ENCODE data around the gene LIPM.
A peak's percentile ranks its signal among the peaks of the same experiment; 100 is the strongest.

The LIPM gene

GRCh38 chr10:88787463-88787862 lies 15.1 kb upstream of the LIPM start:
- Mint-ChIP-seq H3K4me1 (peaks cover 0 to under 1% of the 10 kb centered on the region in 2 donors), H3K27ac (no peak overlapping the region), H3K4me3 (no peak overlapping the region), H3K36me3 (no peaks in the 10 kb centered on the region), H3K9me3 (no peaks in the 10 kb centered on the region), H3K27me3 (no peaks in the 10 kb centered on the region)
- no peak for DNase-seq
- ATAC-seq (replicated peaks) = no peak

DNA sequence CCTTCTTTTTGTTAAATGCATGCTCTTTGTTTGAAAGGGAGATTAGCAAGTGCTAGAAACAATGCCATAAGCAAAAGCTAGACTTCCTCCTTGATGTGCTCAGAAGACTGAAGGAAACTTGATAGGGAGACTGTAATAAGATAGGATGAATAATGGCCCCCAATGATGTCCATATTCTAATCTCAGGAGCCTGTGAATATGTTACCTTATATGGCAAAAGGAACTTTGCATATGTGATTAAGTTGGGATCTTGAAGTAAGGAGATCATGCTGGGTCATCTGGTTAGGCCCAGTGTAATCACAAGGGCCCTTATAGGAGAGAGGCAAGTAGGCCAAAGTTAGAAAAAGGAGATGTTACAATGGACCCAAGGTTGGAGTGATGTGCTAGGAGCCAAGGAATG lies 13.6 kb upstream of the LIPM start:
- H3K4me3 Mint-ChIP-seq = no peak overlapping the region
- H3K9me3 Mint-ChIP-seq = no peaks in the 10 kb centered on the region
- H3K27ac Mint-ChIP-seq = no peak overlapping the region
- H3K36me3 Mint-ChIP-seq = no peaks in the 10 kb centered on the region
- peaks cover 4 to 7% of the 10 kb centered on the region in 2 donors for H3K4me1 Mint-ChIP-seq
- no peaks in the 10 kb centered on the region for H3K27me3 Mint-ChIP-seq
- ATAC-seq (replicated peaks) = no peak
- DNase-seq = no peak

DNA sequence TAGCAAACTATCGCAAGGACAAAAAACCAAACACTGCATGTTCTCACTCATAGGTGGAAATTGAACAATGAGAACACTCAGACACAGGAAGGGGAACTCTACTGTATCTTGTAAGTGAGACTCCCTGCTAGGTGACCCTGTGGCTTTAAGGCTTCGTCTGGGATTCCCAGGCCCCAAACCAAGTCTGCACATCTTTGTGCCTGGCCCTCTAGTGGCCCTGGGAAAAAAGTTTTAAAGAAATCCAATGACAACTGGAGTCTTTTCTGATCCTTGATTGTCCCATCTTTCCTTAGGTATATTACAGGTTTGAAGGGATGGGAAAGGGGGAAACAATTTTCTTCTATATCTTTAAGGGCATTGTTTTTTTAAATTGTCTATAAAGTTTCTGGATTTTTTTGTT lies 10.6 kb upstream of the LIPM start:
- H3K4me3 Mint-ChIP-seq = no peak overlapping the region
- DNase-seq = no peak
- H3K36me3 Mint-ChIP-seq = no peaks in the 10 kb centered on the region
- H3K27ac Mint-ChIP-seq = no peak overlapping the region
- H3K4me1 Mint-ChIP-seq = peaks cover 4 to 11% of the 10 kb centered on the region in 2 donors
- ATAC-seq (replicated peaks) = peak; percentile 69 to 74
- no peaks in the 10 kb centered on the region for H3K27me3 Mint-ChIP-seq
- no peaks in the 10 kb centered on the region for H3K9me3 Mint-ChIP-seq

- peaks cover 4 to 11% of the 10 kb centered on the region in 2 donors for H3K4me1 Mint-ChIP-seq
- ATAC-seq (replicated peaks) = peak; percentile 56 to 74
- DNase-seq = no peak
- H3K36me3 Mint-ChIP-seq = no peaks in the 10 kb centered on the region
- H3K4me3 Mint-ChIP-seq = no peak overlapping the region
- H3K9me3 Mint-ChIP-seq = no peaks in the 10 kb centered on the region
- no peaks in the 10 kb centered on the region for H3K27me3 Mint-ChIP-seq
- no peak overlapping the region for H3K27ac Mint-ChIP-seq
Observed at GRCh38 chr10:88792661-88793060, 9.9 kb upstream of the LIPM start.

DNA sequence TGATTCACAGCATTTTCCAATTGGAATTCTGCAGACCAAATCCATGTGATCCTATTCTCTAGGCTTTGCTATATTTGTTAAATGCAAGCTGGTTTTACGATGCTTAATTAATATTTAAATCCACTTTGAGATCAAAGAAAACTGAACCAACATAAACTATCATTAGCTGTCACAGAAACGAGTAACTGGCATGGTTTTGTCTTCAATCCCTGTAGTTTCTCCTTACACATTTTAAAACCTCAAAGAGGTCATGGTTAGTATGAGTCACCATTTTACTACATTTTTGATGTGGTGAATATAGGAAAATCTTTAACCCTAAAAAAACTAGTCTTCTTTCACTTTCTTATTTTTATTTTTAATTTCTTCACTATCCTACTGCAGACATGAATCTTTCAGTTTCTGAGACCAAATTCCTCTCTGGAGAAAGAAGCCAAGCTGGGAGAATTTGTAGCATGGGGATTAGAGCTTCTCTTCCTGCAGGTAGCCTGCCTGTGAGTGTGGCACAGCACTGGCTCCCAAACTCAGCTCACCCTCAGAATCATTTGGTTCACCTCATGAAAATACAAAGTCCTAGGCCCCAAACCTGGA lies 8.7 kb upstream of the LIPM start:
- Mint-ChIP-seq H3K4me1 (peaks cover 4 to 11% of the 10 kb centered on the region in 2 donors), H3K27ac (no peak overlapping the region), H3K36me3 (no peaks in the 10 kb centered on the region), H3K27me3 (peaks cover 0 to 6% of the 10 kb centered on the region in 2 donors), H3K4me3 (peak overlapping the region in 1 of 2 donors; percentile 43), H3K9me3 (no peaks in the 10 kb centered on the region)
- DNase-seq = no peak
- peak; percentile 76 to 82 for ATAC-seq (replicated peaks)

DNA sequence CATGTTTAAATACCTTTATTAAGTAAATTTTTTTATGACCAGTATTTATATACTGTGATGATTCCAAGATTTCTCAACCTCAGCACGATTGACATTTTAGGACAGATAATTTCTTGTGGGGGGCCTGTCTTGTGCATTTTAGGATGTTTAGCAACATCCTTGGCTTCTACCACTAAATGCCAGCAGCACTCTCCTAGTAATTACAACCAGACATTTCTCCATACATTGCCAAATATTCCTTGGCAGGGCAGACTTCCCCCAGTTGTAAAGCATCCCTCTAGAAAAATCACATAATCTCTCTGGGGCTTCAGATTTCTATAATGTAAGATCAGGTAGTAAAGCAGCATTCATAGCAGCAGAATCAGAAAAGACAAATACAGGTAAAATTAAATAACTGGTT lies 7.8 kb upstream of the LIPM start:
- ATAC-seq (replicated peaks) (no peak), DNase-seq (no peak)
- no peaks in the 10 kb centered on the region for H3K9me3 Mint-ChIP-seq
- no peaks in the 10 kb centered on the region for H3K36me3 Mint-ChIP-seq
- H3K4me1 Mint-ChIP-seq = peaks cover 4 to 11% of the 10 kb centered on the region in 2 donors
- H3K27ac Mint-ChIP-seq = no peak overlapping the region
- no peak overlapping the region for H3K4me3 Mint-ChIP-seq
- peaks cover 0 to 6% of the 10 kb centered on the region in 2 donors for H3K27me3 Mint-ChIP-seq

DNA sequence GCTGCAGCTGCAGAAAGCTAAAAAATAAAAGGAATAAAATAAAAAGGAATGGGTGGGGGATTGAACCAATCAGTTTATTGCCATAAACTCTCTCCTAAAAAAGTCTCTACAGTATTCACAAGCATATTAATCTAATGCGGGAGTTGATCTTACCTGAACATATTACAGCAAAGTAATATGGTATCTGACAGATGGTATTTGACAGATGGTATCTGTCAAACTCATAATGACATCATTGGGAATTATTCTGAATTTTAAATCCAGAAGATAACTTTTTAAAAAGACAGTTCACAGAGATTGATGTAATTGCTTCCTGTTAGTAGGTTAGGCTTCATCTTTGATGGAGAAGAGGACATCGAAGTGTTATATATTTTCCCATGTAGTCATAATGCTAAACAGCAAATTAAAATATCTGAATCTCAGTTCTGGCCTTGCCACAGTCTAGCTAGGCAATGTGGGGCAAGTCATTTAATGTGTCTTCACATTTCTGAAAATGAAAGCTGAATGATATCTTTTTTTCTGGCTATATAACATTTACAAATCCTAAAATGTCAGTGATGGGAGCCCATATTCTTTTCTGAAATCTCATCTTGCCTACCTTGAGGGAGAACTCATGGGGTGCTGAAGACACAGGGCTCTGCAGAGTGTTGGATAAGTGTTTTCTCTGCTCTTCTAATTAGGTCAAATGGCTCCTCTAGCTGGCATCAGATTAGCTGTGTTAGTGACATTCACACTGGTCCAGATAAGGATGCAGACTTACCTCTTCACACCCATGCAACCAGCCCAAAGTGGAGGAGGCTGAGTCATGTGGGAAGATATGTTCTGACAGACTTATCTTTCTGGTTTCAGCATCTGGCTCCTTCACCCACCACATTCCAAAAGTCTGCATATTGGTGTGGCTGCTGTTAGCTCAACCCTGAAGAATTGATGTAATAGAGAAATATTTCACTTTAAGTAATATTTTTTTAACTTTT lies 2.1 kb upstream of the LIPM start:
- Mint-ChIP-seq H3K36me3 (no peaks in the 10 kb centered on the region), H3K27ac (no peak overlapping the region), H3K9me3 (no peaks in the 10 kb centered on the region), H3K4me3 (no peak overlapping the region), H3K27me3 (peaks cover 0 to 6% of the 10 kb centered on the region in 2 donors), H3K4me1 (no peaks in the 10 kb centered on the region)
- DNase-seq (no peak), ATAC-seq (replicated peaks) (no peak)

DNA sequence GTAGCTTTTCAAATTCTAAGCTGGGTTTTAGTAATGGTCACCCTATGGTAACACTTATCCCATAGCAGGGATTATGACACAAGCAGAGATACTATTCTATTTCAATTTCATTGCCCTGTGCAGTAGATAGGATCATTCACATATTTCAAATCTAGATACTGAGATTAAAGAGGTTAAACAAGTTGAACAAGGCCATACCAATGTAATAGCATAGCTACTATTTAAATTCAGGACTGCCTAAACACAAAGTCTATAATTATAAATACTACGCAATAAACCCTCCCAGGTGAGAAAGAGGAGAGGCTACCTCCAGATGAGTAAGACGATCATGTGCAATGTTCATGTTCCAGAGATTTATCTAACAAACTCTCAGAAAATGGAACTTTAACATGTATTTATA lies 1.1 kb downstream of the LIPM start:
- DNase-seq (no peak), ATAC-seq (replicated peaks) (no peak)
- Mint-ChIP-seq H3K4me1 (no peaks in the 10 kb centered on the region), H3K4me3 (no peak overlapping the region), H3K36me3 (no peaks in the 10 kb centered on the region), H3K27me3 (peaks cover 0 to 4% of the 10 kb centered on the region in 2 donors), H3K9me3 (no peaks in the 10 kb centered on the region), H3K27ac (no peak overlapping the region)

GRCh38 chr10:88804083-88804812 lies 1.7 kb downstream of the LIPM start:
- no peaks in the 10 kb centered on the region for H3K36me3 Mint-ChIP-seq
- H3K9me3 Mint-ChIP-seq = no peaks in the 10 kb centered on the region
- H3K27ac Mint-ChIP-seq = no peak overlapping the region
- H3K4me3 Mint-ChIP-seq = no peak overlapping the region
- peaks cover 0 to 4% of the 10 kb centered on the region in 2 donors for H3K27me3 Mint-ChIP-seq
- no peaks in the 10 kb centered on the region for H3K4me1 Mint-ChIP-seq
- ATAC-seq (replicated peaks) (no peak), DNase-seq (no peak)

- peaks cover 0 to 4% of the 10 kb centered on the region in 2 donors for H3K27me3 Mint-ChIP-seq
- H3K27ac Mint-ChIP-seq = no peak overlapping the region
- H3K4me3 Mint-ChIP-seq = no peak overlapping the region
- no peaks in the 10 kb centered on the region for H3K36me3 Mint-ChIP-seq
- ATAC-seq (replicated peaks) (no peak), DNase-seq (no peak)
- no peaks in the 10 kb centered on the region for H3K9me3 Mint-ChIP-seq
- peaks cover 0 to 5% of the 10 kb centered on the region in 2 donors for H3K4me1 Mint-ChIP-seq
Observed at GRCh38 chr10:88805361-88805760, 2.8 kb downstream of the LIPM start.

GRCh38 chr10:88805924-88806323 lies 3.4 kb downstream of the LIPM start:
- no peak for ATAC-seq (replicated peaks)
- H3K27me3 Mint-ChIP-seq = peaks cover 0 to 4% of the 10 kb centered on the region in 2 donors
- H3K27ac Mint-ChIP-seq = no peak overlapping the region

DNA sequence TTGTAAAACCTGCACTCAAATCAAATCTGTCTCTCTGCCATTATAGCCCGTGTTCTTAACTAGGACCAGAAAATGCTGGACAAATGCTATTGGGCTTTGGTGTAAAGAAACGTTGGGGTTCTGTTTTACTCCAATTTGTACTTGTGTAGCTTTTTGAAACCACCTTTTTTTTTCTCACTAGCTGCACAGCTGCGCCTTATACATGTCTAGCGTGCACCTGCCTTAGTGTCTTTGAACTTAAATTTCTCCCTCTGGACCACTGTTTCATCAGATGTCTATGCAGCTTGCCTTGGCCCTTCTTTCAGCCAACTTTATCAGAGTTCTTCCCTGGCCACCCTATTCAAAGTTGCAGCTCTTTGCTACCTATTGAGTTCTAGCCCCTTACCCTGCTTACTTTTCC lies 7.1 kb downstream of the LIPM start:
- H3K4me3 Mint-ChIP-seq = no peak overlapping the region
- no peak for DNase-seq
- no peaks in the 10 kb centered on the region for H3K9me3 Mint-ChIP-seq
- H3K27me3 Mint-ChIP-seq = peaks cover 0 to 4% of the 10 kb centered on the region in 2 donors
- peaks cover 3 to 12% of the 10 kb centered on the region in 2 donors for H3K4me1 Mint-ChIP-seq
- no peak for ATAC-seq (replicated peaks)
- H3K36me3 Mint-ChIP-seq = no peaks in the 10 kb centered on the region
- no peak overlapping the region for H3K27ac Mint-ChIP-seq

More at GRCh38 chr10:88805924-88806323, 3.4 kb downstream of the LIPM start:
- peaks cover 3 to 11% of the 10 kb centered on the region in 2 donors for H3K4me1 Mint-ChIP-seq
- no peak overlapping the region for H3K4me3 Mint-ChIP-seq
- DNase-seq = no peak
- no peaks in the 10 kb centered on the region for H3K9me3 Mint-ChIP-seq
- no peaks in the 10 kb centered on the region for H3K36me3 Mint-ChIP-seq

DNA sequence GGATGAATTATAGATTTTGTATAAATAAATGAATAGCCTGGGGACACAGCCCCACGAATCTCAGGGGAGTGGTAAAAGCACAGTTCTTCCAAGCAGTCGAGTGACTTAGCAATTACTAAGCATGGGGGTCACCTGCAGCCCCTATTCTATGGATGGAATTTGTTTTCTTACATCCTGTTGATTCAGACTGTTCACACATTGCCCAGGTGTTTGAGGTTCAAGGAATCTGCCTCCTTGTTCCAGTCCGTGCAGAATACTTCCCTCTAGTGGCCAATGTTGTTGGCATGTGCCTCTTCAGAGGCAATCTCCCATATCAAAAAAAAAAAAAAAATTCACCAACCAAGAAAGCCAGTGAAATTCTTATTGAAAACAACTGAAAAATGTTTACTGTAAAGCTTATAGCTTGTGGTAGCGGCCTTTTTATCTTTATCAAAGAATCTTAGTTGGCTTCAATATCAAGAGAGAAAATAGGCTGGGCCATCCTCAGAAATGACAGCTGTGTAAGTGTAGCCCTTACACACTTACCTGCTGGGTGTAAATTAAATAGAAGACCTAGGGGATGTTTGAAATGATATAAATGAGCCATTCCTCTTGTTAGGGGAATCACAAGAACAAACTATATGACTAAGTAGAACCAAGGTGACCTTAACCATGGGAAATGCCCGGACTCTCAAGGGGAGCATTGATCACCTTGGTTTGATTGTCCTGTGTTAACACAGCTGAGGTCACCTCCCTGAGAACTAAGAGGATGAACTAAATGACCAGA lies 7.8 kb downstream of the LIPM start:
- peaks cover 0 to 4% of the 10 kb centered on the region in 2 donors for H3K27me3 Mint-ChIP-seq
- H3K27ac Mint-ChIP-seq = peak overlapping the region; percentile 37
- peaks cover 3 to 12% of the 10 kb centered on the region in 2 donors for H3K4me1 Mint-ChIP-seq
- H3K4me3 Mint-ChIP-seq = no peak overlapping the region
- H3K36me3 Mint-ChIP-seq = no peaks in the 10 kb centered on the region
- ATAC-seq (replicated peaks) = peak; percentile 85 to 92
- DNase-seq = peak; percentile 15
- H3K9me3 Mint-ChIP-seq = no peaks in the 10 kb centered on the region

DNA sequence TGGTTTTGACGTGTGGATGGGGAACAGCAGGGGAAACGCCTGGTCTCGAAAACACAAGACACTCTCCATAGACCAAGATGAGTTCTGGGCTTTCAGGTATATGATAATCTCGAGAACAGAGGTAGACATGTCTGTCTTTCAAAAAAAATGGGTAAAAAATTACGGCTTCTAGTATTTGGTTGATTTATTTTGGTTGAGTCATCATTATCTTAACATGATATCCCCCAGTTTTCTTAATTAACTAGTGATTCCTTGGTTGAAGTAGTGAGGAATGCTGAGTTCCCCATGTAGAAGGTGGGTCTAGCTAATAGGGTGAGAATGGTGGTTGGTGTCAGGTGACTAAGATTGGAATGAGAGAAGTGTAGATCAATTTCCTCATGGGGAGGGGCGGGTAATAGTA lies 10.7 kb downstream of the LIPM start:
- Mint-ChIP-seq H3K27ac (no peak overlapping the region), H3K4me1 (peaks cover 3 to 12% of the 10 kb centered on the region in 2 donors), H3K4me3 (no peak overlapping the region), H3K36me3 (no peaks in the 10 kb centered on the region), H3K9me3 (no peaks in the 10 kb centered on the region), H3K27me3 (no peaks in the 10 kb centered on the region)
- ATAC-seq (replicated peaks) (no peak), DNase-seq (no peak)
